Retina (tissue), 1 donor: ENCODE data around the gene PPFIA2.

ENCODE experiments used
- DNase-seq: peaks from one replicate; pipeline ENCODE4 v3.0.0-alpha.2; 2016

Gene PPFIA2

DNA sequence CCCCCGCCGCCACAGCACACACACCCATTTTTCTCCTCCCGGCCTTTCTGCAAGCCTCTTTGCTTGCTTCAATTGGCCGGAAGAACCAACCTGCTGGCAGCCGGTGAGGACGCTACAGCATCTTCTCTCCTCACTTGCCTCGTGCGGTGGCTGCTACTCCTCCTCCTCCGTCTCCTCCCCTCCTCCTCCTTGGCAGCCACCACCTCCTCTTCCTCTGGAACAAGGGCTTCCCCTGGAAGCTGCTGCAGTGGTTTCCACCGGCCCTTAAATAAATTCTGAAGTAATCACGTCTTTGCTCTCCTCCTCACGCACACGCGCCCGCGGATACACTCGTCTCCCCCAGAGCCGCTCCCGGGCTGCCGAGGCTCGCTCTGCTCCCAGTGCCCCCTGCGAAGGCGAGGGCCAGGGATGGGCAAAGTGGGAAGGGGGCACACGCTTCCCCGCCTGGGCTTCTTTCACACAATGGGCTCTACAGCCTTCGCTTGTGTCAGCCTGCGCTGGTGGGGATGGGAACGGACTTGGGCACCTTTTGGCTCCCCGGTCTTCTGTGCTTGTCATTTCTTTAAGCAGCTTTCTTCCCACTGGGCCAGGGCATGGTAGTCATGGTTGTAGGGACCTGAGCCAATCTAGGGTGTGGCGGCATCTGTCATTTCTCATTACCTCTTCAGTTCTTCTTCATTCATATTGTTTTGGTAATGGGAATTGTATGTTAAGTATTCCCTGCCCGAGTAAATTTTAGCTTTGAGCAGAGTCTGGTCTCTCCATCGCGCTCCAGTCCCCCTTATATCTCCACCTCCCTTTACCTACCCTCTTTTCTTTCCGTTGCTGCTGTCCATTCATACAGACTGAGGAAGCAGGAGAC, at the start of gene PPFIA2:
Gene PPFIA2, minus strand, starts transcription at position 161 of the 862 bp plus-strand sequence.
- peak; percentile 88 for DNase-seq

DNA sequence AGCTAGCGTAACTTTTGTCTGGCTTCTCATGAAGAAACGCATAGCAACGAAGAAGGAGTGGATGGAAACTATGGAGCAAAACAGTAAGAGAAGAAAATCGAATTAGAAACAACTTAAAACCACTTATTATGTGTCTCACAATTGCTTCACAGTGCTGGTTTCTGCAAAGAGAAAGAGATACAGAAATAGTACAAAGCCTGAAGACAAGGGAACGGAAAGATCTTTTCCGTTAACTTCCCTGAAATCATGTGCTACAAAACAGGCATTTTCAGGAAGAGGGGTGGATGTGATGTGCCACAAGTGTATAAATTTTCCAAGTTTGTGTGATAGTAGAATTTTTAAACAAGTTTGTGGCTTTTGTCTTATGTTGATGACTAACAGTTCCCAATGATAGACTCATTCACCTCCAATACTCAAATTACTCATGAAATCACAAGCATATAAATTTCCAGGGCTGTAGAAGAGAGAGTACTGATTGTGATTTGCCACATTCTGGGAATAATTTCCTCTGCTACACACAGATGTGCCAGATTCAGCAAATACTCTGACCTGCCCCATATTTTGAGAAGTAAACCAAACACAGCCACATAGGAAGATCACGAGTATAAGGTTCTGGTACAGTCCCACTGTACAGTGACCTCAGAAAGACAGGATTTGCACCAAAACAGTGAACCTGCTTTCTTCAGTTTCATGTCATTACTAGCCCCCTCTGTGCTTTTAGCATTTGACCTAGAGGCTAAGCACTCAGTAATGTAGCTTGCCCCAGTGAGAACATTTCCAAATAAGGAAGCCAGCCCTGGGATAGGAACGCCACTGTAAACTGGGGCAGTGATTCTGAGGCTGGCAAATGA, 41.4 kb upstream of the PPFIA2 start:
- DNase-seq: no peak

DNA sequence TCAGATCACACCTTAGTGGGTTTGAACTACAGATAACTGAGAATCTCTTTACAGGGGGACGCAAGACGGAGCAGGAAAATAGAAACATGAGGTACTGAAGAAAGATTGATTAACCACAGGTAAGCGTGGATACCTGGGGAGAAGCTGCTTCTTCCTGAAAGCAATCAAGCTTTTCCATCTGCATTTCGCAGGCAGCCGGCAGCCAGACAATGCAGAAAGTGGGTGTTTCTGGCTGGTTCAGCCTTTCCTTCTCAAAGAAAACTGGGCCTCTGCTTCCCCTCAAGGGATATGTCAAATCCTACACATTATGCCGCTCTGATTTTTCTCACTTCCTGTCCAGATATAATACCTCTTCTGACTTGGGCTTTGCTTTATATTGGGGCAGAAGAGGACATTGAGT, 39.1 kb upstream of the PPFIA2 start:
- no peak for DNase-seq

DNA sequence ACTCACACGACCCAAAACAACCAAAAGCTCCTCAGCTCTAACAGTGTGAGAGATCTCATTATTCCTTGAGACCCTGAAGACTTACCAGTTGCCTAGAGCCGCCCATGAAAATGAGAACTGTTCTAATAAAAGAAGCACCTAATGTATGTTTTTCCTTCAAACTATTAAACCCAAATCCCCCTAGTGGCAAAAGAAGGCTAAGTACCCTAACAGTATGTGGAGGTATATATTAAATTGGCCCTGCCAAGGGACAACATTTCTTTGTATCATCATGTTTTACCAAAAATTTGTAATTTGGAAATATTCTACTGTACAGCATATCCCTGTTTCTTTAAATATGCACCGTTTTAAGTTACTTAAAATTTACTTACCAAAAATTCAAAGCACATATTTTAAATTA, 38.0 kb upstream of the PPFIA2 start:
- DNase-seq: no peak

DNA sequence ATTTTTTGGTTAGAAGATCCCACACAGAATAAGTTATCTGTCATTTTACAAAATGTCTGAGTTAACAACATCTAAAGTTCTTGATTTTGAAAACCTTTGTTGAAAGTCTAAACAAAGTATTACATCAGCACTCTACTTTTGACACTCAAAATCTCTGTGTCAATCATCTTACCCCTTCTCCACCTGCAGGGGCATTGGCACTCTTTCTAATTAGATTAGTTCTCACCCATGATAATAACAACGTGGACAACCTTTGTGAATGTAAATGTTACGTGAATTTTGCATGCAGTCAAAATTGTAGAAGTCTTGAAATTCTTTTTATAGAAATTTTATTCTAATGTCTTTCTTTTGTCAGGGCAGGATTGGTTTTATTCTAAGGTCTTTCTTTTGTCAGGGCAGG, 33.5 kb upstream of the PPFIA2 start:
- DNase-seq: no peak

DNA sequence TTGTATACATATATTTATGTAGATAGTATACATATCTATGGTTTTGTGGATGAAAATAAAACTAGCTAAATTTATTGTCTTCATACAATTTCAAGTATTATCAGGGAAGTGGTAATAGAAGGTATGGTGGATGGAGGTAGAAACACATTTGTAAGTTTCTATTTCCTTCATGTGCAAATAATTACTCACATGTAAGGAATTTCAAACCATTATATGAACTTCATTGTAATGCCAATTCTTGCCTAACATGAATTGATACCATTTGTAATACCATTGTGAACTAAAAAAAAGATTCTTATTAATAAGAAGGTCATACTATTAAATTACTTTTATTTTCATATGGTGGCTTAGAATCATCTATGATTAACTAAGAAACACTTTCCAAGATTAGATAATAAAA, 20.1 kb upstream of the PPFIA2 start:
- DNase-seq: no peak

DNA sequence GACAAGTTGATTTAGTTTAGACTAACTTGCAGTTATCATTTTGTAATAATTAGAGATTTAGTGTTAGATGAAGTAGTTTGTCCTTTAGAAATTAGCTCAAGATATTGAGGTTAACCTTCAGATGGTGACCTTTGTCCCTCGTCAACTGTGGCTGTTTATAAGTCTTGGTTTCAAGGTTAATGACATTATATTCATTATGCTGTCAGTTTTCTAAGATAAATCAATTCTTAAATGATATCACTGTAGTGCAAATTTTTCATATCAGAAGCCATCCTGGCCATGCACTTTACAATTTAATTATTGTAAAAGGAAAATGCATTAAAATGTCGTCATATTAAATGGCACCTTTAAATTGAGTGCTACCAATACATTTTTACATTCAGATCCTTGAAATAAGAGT, 19.6 kb upstream of the PPFIA2 start:
- DNase-seq: no peak

DNA sequence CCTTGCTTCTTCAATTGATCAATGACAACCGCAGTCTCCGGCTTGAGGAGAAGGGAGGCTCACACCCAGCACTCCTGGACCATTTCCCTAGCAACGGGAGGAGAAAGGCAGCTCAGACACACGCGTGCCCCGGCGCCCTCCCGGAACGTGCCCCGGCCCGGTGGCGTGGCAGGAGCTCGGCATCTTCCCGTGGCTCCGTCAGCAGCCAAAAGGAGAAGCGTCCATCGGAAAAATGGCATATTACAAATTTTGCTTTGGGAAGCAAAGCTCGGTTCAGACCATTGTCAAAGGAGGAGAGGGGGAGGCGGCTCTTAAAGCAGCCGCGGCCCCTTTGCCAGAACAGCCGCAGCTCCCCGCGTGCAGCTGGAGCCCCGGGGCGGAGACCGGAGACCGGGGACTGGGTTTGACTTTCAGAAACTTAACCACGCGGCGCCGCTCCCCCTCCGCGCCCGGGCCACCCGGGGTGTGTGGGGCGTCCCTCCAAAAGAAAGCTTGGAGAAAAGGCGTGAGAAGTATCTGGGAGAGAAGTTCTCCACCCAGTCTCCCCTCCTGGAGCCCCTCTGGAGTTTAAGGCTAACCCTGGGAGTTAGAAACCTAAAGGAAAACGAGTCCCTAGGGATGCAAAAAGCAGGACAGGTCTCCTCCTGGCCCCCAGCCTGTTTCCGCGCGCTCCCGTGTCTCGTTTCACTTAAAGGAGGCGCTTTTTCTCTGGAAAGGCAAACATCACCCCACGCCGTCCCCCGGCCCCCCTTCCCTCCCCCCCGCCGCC, 545 bp downstream of the PPFIA2 start:
- DNase-seq: peak; percentile 93

DNA sequence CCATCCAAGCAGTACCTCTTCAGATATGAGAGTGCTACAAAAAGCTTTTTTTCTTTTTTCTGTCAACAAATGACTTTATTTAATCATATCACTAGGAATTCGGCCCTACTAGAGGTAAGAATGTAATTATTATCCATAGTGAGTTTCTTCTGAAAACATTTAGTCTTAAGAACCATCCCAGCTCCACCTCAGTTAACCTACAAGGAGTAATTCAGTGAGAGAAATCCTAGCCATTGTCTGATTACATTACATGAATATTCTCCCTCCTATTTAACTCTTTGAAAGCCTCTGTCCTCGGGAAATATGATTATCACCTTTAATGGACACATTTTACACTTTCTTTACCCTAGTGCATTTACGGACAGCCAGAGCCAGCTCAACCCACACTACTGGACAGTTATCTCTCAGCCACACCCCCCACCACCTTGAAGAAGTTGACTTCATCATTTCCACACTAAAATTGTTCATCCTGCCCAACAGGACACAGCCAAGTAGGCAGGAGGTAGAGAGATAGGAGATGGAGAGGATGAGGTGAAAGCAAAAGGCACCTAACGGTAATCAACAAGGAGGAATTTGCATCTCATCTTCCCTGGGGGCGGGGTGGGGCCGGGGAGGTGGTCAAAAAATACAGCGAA, 1.3 kb downstream of the PPFIA2 start:
- no peak for DNase-seq

DNA sequence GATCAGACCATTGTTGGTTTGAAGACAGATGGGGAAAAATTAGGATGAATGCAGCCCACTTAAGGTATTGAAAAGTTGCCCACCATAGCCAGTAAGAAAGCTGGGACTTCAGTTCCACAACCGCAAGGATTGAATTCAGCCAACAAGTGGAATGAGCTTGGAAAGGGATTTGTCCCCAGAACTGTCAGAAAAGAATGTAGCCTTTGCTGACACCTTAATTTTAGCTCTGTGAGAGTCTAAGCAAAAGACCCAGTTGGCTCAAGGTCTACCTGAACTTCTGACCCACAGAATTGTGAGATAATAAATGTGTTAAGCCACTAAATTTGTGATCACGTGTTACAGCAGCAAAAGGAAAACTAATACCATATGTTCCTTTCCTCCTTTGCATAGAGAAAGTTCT, 29.4 kb downstream of the PPFIA2 start:
- no peak for DNase-seq

DNA sequence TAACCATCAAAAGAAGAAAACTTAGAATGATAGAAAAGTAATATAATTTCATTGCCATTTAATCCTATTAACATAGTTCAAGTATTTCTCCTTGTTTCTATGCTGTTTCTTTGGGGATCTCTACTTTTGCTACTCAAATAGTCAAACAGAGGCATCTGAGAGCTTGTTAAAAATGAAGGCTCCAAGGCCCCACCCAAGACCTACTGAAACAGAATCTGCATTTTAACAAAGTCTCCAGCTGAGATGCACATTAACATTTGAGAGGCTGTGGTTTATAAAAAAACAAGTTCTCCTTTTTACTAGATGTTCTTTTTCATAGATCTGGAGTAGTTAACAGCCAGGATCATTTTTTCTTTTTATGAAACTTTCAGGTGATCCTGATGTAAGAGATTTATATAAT, 31.8 kb downstream of the PPFIA2 start:
- DNase-seq: no peak

DNA sequence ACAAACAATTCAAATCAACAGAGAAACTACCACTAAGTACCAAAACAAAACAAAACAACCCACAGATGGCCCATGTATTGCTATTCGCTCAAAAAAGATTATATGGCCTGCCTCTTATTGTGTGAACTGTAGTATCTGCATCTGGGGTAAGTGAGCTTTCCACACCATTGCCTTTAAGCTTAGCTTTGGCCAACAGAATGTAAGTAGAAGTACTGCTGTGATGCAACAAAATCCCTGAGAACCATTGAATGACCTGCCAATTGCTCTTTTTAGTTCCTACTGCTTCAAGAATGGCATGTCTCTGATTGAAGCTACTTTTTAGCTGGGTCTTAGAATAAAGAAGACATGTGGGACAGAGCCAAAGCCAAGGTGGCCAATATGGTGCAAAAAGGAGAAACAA, 32.5 kb downstream of the PPFIA2 start:
- DNase-seq: no peak

DNA sequence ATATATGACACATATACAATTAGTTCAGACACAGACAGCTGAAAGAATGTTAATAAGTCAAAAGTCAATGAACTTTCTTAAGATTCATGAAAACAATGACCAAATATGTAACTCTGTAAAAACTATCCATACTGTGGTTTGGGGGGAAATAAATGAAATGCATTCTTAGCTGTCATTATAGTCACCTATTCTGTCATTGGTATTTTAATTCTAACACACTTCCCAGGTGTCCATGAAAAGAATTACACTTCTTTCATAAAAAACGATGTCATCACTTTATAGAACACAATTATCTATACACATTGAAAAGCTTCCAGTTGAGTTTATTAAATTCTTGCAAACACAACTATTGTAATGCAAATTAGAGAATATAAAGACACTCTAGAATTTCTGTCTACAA, 35.8 kb downstream of the PPFIA2 start:
- DNase-seq: no peak

DNA sequence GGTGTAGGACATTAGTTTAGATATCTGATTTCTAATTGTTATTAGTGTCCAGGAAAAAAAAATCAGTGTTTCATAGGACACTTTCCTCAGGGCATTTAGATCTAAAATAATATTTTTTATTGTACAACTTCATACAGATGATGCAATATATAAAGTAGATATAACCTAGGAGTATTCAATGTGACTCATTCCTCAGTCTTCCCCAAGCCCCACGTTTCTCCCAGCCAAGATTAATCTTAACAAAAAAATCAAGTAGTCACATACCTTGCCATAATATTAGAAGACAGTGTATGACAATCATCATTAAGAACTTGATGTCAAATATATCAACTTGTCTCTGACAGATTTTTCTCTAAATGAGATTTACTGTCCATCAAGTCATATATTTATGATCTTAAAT, 37.1 kb downstream of the PPFIA2 start:
- no peak for DNase-seq

DNA sequence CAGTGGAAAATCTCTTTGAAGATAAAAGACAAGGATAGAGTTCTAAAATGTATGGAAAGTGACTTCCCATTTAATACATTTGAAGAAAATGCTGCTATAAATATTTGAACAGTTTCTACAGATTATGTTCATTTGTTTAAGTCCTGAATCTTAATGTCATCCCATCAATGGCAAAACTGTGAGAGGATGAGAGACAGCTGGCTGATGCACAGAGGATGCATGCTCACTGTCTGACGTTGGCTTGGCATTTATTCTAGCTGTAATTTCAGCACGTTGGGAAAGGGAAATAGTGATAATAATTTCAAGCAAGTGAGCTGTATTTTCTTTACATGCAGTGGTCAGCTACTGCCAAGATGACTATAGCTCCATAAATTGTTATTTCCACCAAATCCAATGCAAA, 40.5 kb downstream of the PPFIA2 start:
- no peak for DNase-seq

DNA sequence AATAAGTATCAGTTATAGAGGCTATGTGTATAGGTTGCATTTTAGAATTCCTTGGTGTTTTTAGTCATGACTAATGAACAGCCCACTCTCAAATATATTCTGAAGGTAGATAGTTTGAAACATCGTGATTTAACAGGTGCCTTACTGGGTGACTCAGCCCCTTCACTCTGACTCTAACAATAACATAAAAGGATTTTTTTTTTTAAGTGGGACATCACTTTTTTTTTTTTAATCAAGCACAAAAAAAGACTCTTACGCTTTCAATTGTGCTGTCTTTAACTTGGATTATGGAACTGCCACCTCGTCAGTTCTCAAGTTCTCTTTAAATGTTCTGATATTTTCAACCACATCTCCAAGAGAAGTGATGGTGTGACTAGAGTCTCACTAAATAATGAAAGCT, 46.6 kb downstream of the PPFIA2 start:
- no peak for DNase-seq

DNA sequence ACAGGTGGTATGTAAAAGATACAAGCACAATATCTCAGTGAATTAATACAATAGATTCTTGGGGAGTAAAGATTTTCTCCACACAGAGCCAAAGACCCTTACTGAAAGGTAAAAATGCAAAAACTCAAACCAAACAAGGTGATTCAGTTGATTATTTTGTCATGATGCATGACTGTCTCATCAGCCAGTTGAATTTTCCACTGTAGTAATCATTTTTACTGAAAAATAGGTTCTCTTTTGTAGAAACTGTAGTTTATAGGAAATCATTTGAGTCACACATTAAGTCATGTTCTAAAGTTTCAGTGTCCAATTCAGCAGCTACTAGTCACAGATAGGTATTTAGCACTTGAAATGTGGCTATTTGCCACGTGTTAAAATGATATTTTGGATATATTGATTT, 53.6 kb downstream of the PPFIA2 start:
- no peak for DNase-seq

DNA sequence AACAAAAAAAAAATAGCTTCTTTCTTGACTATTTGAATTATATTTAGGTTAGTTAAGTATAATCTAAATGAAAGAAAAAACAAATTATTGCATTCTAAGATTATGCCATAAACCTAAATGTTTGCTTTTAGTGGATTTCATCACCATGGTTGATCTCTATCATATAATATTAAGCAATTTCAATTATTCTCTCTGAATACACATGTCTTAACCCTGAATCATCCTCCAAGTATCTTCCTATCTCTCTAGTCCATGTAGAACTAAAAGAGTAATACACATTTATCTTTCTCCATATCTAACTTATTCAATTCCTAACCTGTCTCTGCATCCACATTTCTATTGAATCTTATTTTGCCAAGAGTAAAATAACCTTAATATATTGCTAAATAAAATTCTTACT, 59.6 kb downstream of the PPFIA2 start:
- DNase-seq: no peak

DNA sequence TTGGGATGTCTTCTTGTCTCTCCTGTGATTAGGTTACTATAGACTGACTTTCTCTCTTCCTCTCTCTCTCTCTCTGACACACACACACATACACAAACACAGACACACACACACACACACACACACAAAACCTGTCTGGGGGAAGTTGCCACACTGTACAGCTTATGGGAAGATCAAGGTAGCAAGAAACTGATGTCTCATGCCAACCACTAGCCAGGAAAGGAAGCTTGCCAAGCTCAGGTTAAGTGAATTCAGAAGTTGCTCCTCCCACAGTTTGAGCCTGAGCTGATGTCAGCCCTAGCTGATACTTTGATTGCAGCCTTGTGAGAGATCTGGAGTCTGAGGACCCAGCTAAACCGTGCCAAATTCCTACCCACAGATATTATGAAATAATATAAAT, 67.1 kb downstream of the PPFIA2 start:
- no peak for DNase-seq

DNA sequence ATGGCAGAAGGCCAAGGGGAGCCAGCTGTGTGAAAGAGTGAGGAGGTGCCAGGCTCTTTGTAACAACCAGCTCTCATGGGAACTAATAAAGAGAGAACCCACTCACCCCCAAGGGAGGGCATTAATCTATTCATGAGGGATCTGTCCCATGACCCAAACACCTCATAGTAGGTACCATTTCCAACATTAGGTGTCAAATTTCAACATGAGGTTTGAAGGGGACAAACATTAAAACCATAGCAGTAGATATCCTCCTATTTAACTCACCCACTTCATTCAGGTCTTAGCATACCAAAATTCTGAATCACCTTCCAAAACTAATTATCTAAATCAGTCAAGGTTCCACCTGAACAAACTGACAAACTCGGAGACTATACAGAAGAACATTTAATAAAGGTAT, 75.3 kb downstream of the PPFIA2 start:
- DNase-seq: no peak

DNA sequence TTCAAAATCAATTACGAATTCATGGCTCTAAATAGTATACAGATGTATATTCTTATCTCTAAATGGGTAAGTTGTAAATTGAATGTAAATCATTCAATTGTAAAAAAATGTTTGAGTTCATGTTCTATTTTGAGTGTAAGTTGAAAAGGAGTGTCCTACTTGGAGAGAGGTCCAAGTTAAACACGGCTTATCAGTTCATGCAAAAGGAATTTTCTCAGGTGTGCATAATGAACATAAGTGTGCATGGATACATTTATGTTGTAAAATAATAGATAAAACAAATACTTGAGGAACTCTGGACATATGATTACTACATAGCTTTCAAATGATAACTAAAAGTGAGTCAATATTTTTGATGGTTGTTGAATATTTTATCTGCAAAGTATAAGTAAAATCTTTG, 79.5 kb downstream of the PPFIA2 start:
- no peak for DNase-seq

DNA sequence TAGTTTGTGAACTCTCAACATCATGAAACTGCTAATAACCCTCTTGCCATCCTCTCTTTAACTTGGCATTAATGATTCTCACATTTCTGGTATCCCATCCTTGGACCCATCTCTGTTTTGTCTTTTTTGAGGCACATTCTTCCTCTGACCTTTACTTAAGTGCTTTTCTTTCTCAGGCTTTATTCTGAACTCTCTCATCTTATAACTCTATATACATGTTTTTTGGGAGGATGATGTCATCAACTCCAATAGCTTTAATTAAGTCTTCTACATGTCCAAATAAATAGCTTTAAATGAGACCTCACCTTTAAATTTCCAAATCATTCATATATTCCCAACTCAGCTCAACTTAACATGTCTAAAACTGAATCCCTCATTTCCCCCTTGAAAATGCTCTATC, 88.4 kb downstream of the PPFIA2 start:
- no peak for DNase-seq

DNA sequence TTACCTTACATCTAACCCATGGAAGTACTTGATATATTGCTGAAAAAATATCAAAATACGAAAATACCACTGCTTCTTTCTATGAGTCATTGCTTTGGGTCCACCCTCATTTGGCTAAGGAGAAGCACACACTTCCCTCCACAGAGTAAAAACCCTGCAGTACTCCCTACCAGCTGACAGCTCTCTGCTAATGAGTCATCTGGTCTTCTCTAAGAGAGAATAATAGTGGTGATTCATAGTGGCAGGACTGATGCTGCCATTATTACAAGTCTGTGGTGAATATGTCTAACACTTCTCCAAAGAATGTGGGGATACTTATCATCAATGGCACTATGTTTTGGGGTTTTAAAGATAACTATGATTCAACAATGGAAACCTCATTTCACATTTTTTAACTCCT, 90.7 kb downstream of the PPFIA2 start:
- no peak for DNase-seq
